Measurements from ENCODE around the gene CCBE1.
"Not testable (repeated sequence)": the region's sequence is repeated elsewhere in the genome, so short reads cannot be mapped to it uniquely, and the experiment has no call there.

Gene CCBE1

GRCh38 chr18:59539108-59539507, 158.1 kb downstream of the CCBE1 start:
- no peak for DNase-seq (ENCODE audit: low spot score)

DNA sequence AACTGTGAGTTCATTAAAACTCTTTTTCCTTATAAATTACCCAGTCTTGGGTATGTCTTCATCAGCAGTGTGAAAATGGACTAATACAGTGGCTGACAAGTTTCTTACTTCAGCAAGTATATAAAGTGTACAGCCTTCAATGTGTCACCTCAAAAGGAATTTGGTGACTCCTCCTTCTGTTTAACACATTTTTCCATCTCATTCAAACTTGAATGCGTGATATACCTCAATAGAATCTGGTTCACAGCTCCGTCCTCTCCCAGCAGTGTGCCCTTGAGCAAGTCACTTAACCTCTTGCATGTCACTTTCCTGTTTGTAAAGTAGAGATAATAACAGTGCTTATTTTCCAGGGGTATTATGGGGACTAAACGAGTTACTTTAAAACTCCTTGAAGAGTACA, 159.6 kb downstream of the CCBE1 start:
- DNase-seq (ENCODE audit: low spot score) = no peak

- no peak for DNase-seq (ENCODE audit: low spot score)
These were observed 161.1 kb downstream of the CCBE1 start for GRCh38 chr18:59536166-59536565.

GRCh38 chr18:59535055-59535454, 162.2 kb downstream of the CCBE1 start:
- DNase-seq (ENCODE audit: low spot score) = no peak

DNA sequence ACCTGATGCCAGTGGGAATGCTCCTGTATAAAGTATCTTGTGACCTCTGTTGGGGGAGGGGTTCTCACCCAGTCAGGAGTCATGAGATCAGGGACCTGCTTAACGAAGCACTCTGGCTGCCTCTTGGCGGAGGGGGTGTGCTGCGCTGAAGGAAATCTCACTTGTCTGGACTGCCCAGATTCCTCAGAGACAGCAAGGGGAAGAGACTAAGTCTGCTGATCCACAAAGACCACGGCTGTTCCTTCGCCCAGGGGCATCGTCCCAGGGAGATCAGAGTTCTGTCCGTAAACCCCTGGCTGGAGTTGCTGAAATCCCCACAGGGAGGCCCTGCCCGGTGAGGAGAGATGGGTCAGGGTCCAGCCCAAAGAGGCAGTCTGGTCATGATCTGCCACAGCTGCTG, 168.4 kb downstream of the CCBE1 start:
- no peak for DNase-seq (ENCODE audit: low spot score)

DNA sequence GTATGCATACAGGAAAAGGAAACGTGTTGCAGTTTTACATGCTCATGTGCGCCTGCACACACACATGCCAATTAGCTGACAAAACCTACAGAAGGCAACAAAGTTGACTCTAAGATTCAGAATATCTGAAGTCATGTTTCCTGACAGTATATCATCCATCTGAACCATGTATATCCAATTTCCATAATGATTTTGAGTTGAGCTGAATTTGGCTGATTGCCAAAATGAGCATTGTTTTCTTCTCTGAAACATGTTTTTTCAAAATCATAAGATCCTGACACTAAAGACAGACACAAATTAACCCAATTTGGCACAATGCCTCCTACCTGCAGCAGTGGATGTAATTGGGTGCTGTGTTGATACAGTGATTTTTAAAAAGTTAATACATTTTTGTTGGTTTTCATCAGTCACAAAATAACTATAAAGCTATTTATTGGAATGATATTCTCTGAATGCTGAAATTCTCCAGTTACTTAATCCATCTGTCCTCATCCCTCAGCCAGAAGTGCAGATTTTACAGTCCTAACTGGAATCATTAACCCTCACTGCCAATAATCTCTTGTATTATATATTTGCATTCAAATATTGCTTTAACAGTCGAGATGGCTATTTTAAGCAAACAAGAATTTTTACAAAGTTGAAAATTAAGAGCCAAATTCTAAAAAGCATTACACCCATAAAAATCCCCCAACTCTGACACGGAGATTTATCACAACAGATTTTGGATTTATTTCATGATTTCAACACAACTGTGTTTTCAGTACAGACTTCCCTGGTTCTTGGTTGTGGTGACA, 176.5 kb downstream of the CCBE1 start:
- no peak for DNase-seq (ENCODE audit: low spot score)

DNA sequence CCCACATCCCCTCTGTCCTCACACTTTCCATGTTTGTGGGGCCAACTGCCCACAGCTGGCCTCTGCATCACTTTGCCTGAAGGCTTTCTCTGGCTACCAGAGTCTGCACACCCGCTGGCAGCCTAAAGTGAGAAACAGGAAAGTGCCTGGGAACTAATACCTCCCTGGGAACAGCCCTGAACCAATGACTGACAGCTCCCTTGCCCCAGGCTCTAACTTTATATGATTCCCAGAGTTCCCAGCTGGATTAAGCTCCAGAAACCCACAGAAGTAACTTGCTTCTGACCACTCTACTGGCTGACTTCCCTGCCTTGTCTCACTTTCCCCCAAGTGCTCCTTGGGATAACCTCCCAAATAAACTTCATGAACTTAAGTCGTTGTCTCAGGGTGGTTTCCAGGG, 178.5 kb downstream of the CCBE1 start:
- no peak for DNase-seq (ENCODE audit: low spot score)

GRCh38 chr18:59517446-59518165, 179.6 kb downstream of the CCBE1 start:
- DNase-seq (ENCODE audit: low spot score) = peak; percentile 65

DNA sequence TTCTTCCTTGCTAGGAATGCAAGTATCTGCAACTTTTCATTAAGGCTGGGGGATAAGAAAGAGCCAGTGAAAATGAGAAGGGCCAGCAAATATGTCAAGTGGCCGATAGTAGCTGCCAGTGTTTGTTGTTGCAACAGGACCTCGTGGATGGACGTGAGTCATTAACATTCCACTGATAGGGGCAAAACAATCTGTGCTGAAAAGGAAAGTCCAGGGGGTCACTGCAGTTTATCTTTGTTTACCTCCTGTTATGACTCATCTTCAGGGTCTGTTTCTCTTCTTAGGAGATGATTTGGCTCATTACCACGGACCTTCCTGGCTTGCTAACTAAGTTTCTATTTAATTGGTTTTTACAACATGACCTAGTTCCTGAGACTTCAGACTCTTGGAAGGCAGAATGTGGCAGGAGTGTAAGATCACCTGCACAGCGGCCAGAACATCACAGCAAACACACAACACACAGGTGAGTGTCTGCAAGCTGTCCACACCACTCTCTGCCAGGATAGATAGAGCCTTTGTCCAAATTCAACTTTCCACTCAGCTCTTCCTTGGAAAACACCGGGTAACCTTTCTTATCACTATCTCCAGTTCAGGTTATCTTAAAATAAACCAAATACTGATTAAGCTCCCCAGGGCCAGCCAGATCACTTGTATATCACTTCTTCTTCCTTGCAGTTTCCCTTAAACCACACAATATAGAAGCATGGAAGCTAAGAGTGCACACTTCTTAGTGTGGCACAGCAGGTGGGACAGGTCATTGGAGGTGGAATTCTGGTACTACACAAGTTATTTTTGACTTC, 180.7 kb downstream of the CCBE1 start:
- peak; percentile 23 for DNase-seq (ENCODE audit: low spot score)

DNA sequence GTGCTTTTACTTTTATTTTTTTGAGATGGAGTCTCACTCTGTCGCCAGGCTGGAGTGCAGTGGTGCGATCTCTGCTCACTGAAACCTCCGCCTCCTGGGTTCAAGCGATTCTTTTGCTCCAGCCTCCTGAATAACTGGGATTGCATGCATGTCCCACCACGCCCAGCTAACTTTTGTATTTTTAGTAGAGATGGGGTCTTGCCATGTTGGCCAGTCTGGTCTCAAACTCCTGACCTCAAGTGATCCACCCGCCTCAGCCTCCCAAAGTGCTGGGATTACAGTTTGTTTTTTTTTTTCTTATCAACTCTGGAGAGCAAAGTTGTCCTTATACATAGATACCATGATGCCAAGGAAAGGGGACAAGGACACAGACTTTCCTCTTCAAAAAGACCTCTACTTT, 181.3 kb downstream of the CCBE1 start:
- DNase-seq (ENCODE audit: low spot score) = not testable (repeated sequence)

- no peak for DNase-seq (ENCODE audit: low spot score)
These were observed 182.1 kb downstream of the CCBE1 start for GRCh38 chr18:59515147-59515546.

DNA sequence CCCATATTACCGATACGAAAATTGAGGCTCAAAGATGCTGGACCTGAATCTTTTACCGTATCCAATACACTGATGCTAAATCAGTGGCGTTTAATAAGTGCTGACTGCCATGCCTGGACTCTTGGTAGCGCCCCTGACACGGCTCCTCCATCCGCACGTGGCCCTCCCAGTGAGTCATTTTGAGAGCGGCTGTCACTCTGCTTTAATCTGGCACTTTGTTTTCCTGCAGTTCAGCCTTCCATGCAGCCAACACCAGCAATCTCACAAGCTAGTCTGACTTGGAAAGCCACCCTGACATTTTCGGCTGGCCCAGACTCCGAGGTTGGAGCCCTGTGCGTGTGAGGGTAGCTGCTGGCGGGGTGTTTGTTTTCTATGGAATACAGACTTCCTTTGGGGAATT, 183.0 kb downstream of the CCBE1 start:
- DNase-seq (ENCODE audit: low spot score) = no peak

- no peak for DNase-seq (ENCODE audit: low spot score)
These were observed 185.0 kb downstream of the CCBE1 start for GRCh38 chr18:59512025-59512755.

DNA sequence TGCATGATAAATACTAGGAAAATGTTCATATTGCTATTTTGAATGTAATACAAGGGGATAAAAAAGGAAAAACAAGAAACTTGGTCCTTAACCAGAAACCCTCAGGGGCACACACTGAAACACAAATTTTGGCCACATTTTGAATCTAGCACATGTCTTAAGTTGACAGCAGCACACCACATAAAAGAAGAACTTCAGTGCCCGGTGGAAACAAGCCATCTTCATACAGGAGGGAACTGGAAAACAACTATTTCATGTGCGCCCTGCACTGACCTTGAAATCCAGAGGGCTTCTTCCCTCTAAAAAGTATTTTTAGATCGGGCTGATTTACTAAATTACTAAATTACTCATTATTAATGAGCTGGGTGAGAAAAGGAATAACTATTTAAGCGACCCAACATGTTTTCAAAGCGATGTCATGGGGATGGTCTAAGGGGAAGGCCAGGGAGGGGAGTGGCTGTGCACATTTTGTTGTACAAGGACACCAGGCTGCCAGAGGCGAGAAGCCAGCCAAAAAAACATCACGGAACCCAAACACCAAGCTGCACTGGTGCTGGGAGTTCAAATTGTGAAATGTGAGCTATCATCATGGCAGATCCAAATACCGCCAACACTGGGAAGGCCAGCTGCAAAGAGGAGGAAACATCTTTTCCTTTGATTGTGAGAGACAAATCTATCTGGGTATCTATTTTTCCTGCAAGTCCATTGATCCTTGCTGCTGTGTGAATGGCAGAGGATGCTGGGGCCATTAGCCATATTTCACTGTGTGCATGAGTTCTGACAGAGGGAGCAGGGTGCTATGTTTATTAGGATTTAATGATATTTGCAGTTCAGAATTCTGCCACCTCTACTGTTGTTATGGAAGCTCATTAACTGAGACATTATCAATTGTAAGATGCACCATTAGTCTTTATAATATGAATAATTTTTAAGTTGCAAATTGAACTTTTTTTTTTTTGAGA, 187.5 kb downstream of the CCBE1 start:
- no peak for DNase-seq (ENCODE audit: low spot score)

GRCh38 chr18:59505356-59505755, 191.9 kb downstream of the CCBE1 start:
- no peak for DNase-seq (ENCODE audit: low spot score)

GRCh38 chr18:59502274-59503175, 194.7 kb downstream of the CCBE1 start:
- DNase-seq (ENCODE audit: low spot score) = no peak

DNA sequence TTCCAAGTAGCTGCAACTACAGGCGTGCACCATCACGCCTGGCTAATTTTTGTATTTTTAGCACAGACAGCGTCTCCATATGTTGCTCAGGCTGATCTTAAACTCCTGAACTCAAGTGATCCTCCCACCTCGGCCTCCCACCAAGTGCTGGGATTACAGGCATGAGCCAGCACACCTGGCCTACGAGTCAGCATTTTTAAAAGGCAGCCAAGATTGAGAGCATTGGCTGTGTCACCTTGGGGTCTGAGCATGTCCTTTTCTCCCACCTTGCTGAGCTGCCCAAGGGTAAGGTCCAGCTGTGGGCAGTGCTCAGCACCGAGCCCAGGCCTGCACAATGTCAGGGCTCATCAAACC, 195.3 kb downstream of the CCBE1 start:
- DNase-seq (ENCODE audit: low spot score) = no peak

DNA sequence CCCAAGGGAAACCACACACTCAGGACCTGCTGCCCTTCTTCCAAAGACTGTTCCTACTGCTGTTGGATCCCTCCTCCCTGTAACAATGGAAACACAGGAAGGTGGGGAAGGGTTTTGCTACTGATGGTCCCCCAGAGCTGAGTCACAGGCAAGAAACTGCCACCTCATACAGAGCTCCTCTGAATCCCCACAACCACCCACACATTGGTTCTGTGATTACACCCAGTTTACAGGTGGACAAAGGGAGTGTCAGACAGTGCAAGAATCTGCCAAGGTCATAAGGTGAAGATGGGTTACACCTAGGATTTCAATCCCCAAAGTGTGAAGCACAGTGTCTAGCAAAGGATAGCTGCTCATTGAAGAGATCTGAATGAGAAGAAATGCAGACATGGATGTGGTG, 196.5 kb downstream of the CCBE1 start:
- DNase-seq (ENCODE audit: low spot score) = no peak

GRCh38 chr18:59498506-59499086, 198.6 kb downstream of the CCBE1 start:
- no peak for DNase-seq (ENCODE audit: low spot score)
